Prostate gland (tissue), 2 donors: ENCODE data around the gene CFAP221.

Source experiments
- CTCF ChIP-seq, 4 experiments: fragments of 200-600 bp in 2 of 4; fragments of 450-650 bp in 2 of 4; sonication (generic) in 2 of 4; IDR thresholded peaks; 1 replicate in 3 of 4; 2 replicates in 1 of 4; pipeline ENCODE4 v1.5.1; 2016 to 2019; ENCODE audit warnings: antibody characterized with exemption in 4 of 4, mild to moderate bottlenecking in 2 of 4, moderate library complexity in 2 of 4
- POLR2AphosphoS5 ChIP-seq: sonication (generic); formaldehyde crosslinking; IDR thresholded peaks from one replicate; pipeline ENCODE4 v1.6.1; 2017; ENCODE audit warnings: antibody characterized with exemption

- TF ChIP-seq CTCF (IDR thresholded peaks at IDR 0.05) (no peak), POLR2AphosphoS5 (no peak)
Measured at GRCh38 chr2:119531292-119531691, 13.0 kb upstream of the CFAP221 start.
